ENCODE data around the gene ADGRL2.

DNA sequence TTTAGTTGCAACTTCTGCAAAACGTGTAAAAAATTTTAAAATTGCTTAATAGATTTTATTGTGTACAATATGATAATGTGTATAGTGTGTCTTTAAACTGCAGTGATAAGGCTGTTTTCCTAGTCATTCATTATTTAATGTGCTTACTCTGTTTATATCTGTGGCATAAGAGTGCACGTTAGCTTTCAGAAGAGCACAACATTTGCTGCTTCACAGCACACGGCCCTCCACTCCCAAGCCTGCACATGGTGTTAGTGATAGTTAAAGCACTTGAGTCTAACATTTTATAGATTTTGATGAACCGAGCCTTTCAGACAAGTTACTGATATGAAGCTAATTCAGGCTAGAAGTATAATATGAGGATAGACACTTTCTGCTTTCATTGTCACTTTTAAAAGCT, 120.6 kb downstream of the ADGRL2 start:
- TF ChIP-seq, protein P1, sequence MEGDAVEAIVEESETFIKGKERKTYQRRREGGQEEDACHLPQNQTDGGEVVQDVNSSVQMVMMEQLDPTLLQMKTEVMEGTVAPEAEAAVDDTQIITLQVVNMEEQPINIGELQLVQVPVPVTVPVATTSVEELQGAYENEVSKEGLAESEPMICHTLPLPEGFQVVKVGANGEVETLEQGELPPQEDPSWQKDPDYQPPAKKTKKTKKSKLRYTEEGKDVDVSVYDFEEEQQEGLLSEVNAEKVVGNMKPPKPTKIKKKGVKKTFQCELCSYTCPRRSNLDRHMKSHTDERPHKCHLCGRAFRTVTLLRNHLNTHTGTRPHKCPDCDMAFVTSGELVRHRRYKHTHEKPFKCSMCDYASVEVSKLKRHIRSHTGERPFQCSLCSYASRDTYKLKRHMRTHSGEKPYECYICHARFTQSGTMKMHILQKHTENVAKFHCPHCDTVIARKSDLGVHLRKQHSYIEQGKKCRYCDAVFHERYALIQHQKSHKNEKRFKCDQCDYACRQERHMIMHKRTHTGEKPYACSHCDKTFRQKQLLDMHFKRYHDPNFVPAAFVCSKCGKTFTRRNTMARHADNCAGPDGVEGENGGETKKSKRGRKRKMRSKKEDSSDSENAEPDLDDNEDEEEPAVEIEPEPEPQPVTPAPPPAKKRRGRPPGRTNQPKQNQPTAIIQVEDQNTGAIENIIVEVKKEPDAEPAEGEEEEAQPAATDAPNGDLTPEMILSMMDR (IDR thresholded peaks at IDR 0.05) = no peak
- no peak for TF ChIP-seq SIN3A (IDR thresholded peaks at IDR 0.05; ENCODE audit: borderline replicate concordance, insufficient read depth, low read depth, low read length)
- TF ChIP-seq, protein P2, sequence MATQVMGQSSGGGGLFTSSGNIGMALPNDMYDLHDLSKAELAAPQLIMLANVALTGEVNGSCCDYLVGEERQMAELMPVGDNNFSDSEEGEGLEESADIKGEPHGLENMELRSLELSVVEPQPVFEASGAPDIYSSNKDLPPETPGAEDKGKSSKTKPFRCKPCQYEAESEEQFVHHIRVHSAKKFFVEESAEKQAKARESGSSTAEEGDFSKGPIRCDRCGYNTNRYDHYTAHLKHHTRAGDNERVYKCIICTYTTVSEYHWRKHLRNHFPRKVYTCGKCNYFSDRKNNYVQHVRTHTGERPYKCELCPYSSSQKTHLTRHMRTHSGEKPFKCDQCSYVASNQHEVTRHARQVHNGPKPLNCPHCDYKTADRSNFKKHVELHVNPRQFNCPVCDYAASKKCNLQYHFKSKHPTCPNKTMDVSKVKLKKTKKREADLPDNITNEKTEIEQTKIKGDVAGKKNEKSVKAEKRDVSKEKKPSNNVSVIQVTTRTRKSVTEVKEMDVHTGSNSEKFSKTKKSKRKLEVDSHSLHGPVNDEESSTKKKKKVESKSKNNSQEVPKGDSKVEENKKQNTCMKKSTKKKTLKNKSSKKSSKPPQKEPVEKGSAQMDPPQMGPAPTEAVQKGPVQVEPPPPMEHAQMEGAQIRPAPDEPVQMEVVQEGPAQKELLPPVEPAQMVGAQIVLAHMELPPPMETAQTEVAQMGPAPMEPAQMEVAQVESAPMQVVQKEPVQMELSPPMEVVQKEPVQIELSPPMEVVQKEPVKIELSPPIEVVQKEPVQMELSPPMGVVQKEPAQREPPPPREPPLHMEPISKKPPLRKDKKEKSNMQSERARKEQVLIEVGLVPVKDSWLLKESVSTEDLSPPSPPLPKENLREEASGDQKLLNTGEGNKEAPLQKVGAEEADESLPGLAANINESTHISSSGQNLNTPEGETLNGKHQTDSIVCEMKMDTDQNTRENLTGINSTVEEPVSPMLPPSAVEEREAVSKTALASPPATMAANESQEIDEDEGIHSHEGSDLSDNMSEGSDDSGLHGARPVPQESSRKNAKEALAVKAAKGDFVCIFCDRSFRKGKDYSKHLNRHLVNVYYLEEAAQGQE (IDR thresholded peaks at IDR 0.05; ENCODE audit: insufficient read depth in 1 of 2, low read depth in 2 of 2, low read length in 1 of 2) = no peak
